Measurements from ENCODE around the gene VRK2.

DNA sequence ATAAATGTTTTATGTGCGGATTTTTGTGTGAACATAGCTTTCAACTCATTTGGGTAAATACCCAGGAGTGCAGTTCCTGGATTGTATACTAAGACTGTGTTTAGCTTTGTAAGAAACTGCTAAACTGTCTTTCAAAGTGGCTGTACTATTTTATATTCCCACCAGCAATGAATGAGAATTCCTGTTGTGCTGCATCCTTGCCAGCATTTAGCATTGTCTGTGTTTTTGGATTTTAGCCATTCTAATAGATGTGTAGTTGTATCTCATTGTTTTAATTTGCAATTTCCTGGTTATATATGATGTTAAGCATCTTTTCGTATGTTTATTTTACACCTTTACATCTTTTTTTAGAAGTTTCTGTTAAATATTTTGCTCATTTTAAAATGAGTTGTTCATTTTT, 24.2 kb downstream of the VRK2 start:
- TF ChIP-seq, protein P1, sequence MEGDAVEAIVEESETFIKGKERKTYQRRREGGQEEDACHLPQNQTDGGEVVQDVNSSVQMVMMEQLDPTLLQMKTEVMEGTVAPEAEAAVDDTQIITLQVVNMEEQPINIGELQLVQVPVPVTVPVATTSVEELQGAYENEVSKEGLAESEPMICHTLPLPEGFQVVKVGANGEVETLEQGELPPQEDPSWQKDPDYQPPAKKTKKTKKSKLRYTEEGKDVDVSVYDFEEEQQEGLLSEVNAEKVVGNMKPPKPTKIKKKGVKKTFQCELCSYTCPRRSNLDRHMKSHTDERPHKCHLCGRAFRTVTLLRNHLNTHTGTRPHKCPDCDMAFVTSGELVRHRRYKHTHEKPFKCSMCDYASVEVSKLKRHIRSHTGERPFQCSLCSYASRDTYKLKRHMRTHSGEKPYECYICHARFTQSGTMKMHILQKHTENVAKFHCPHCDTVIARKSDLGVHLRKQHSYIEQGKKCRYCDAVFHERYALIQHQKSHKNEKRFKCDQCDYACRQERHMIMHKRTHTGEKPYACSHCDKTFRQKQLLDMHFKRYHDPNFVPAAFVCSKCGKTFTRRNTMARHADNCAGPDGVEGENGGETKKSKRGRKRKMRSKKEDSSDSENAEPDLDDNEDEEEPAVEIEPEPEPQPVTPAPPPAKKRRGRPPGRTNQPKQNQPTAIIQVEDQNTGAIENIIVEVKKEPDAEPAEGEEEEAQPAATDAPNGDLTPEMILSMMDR (conservative IDR thresholded peaks at IDR 0.05) = no peak
- no peak for TF ChIP-seq ZFX (IDR thresholded peaks at IDR 0.05)

Data from C4-2B (cell line).